NCI-H187 treated with DMSO at 0.1 percent for 48 hours (cell line): ENCODE data around the gene DZIP1.
"Not testable (repeated sequence)": the region's sequence is repeated elsewhere in the genome, so short reads cannot be mapped to it uniquely, and the experiment has no call there.

Source experiments
- DNase-seq: peaks from one replicate; lab custom pipeline; 2025; lab: John Stamatoyannopoulos, UW

DZIP1 gene

GRCh38 chr13:95601216-95601615, 43.3 kb downstream of the DZIP1 start:
- no peak for DNase-seq

DNA sequence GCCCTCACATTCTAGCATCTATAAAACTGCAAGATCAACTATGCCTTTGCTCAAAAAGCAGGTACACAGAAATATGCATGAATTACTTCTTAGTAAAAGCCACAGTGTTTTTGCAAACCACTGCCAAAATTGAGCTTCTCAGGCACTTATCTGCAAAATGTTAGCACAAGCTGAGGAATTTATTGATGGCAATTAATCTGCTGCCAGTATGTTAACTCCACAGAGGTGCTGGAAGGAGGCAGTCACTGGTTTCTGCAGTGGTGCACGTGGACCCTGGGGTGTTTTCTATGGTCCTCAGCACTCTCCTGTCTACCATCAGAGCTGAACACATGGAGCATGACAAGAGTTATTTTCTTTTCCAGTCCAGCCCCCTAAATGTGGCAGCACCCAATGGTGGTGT, 47.8 kb downstream of the DZIP1 start:
- no peak for DNase-seq

DNA sequence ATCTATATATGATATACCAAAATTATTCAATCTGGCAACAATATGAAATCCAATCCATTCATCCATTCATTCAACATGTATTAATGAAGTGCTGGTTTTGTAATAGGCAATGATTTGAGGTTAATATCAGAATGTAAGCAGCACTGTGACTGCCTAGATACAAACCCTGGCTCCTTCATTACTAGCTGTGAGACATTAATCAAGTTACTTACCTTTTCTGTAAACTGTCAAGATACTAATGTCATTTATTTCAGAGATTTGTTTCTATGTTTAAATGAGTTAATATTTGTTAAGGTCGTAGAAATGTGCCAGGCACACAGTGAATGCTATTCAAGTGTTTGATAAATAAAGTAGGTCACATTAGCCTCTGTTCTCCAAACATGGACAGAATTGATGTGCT, 51.0 kb downstream of the DZIP1 start:
- DNase-seq: no peak

- DNase-seq: no peak
Measured at GRCh38 chr13:95588721-95589120, 55.8 kb downstream of the DZIP1 start.

DNA sequence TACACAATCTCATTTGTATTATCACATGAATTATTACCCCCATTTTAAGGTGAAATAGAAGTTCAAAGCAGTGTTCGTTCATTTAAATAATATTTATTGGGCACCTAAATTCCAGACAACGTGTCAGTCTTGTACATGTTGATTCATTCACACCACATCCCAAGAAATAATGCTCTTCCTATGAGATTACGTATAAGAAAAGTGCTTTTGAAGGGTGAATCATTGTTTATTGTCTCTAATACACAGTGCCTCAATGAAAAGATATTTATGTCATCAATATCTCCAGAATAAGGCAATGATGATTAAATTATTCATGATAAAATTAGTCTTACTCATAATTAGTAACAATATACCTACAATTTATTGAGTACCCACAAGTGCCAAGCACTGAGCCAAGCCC, 56.4 kb downstream of the DZIP1 start:
- DNase-seq: no peak

DNA sequence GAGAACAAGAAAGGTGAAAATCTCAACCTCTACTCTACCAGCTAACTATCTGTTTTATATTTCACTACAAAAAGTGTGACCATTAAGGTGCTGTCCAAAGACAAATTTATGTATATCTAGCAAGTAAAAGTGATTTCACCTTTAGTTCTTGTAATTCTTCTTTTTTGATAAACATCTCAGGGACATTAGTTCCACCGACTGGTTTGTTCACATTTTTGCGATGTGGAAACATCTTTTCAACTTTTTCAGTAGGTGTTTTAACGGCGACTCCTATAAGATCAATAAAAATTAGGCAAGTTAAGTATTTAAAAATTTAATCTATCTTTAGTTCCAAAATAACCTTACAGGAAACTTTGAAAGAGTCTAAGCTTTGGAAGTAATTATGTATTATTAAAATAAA, 58.6 kb downstream of the DZIP1 start:
- DNase-seq: no peak

DNA sequence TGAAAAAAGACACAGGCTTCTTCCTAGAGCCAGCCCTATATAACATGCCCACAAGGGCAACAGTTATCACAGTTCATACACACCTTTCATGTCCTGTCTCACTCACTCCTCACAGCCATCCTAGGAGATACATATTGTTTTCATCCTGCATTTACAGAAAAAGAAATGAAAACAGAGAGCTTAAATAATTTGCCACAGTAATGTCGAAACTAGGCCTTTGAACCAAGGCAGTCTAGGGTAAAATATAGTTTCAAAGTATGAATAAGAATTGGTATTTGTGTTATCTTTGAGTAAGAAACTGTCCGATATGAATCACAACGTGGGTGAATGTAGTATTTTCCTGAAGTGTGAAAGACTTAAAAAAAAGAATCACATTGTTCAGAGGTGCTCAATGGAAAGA, 65.2 kb downstream of the DZIP1 start:
- DNase-seq: no peak

- no peak for DNase-seq
Measured at GRCh38 chr13:95573221-95573620, 71.3 kb downstream of the DZIP1 start.

- no peak for DNase-seq
Measured at GRCh38 chr13:95571941-95572340, 72.6 kb downstream of the DZIP1 start.

GRCh38 chr13:95570016-95570415, 74.5 kb downstream of the DZIP1 start:
- DNase-seq: no peak

- no peak for DNase-seq
Measured at GRCh38 chr13:95568131-95568530, 76.4 kb downstream of the DZIP1 start.

- DNase-seq: not testable (repeated sequence)
Measured at GRCh38 chr13:95565758-95566157, 78.7 kb downstream of the DZIP1 start.

GRCh38 chr13:95564733-95565291, 79.7 kb downstream of the DZIP1 start:
- DNase-seq: no peak

GRCh38 chr13:95564091-95564490, 80.4 kb downstream of the DZIP1 start:
- no peak for DNase-seq

DNA sequence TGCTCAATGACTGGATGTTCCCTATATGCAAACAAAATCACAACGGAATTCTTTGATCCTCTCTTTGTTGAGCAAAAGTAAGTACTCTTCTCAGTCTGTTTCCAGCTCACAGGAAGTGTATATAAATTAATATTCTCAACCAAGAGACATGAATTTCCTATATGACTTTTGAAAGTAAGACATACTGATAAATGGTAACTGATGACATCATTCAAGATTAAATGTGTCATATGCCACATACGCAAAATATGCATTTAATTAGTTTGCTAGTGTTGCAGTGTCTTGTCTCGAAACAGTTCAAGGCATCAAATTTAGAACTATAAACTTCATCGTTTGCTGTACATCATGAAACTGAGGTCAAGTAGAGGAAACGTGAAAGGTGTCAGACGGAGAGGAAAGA, 84.1 kb downstream of the DZIP1 start:
- DNase-seq: no peak

GRCh38 chr13:95559100-95559499, 85.4 kb downstream of the DZIP1 start:
- DNase-seq: no peak

- DNase-seq: no peak
Measured at GRCh38 chr13:95557013-95557412, 87.5 kb downstream of the DZIP1 start.

GRCh38 chr13:95553581-95554385, 90.7 kb downstream of the DZIP1 start:
- no peak for DNase-seq

DNA sequence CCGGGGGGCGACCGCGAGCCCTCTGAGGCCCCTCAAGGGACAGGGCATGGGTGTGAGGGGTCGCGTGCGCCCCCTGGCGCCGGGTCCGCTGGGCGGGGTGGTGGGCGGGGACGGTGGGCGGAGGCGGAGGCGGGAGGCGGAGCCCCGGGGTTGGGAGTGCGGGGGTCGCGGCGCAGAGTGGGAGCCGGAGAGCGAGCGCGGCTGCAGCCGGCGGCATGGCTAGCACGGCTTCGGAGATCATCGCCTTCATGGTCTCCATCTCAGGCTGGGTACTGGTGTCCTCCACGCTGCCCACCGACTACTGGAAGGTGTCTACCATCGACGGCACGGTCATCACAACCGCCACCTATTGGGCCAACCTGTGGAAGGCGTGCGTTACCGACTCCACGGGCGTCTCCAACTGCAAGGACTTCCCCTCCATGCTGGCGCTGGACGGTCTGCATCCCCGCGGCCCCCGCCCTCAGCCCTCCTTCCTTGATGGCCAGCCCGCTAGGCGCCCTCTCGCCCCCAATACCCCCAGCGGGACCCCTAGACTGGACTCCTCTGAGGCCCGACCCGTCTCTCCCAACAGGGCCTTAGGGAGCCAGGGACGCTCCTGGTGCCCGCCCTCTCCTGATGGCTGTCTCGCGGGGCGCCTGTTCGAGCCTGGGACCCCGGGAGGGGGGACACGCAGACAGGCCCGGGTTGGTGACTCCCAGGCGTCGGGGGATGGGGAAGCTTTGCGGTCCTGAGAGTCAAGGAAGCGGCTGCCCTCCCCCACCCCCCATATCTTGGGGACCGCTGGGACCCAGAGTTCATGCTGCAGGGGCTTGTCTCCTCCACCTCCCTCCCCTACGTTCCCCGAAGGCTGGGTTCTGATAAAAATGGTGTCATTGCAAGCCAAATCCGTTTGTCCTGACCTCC, 91.7 kb downstream of the DZIP1 start, which contains the start of gene CLDN10:
Gene CLDN10, plus strand, starts transcription at position 182 of the 903 bp plus-strand sequence. Its CDS starts 34 bp downstream, at position 216.
- no peak for DNase-seq

DNA sequence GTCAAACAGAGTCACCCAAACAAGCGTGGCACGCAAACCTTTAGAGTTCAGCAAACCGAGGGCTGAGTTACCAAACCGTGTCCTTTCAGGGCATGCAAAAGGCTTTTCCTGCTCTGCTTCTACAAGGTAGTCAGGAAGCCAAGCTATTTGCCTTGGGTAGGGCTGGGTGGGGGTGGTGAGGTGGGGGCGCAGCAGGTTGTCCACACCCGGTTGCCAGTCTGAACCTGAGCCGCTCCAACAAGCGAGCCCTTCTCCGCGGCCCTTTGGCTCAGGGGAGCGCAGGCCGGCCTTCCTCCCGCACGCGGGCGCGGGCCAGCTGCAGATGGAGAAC, 92.3 kb downstream of the DZIP1 start:
- DNase-seq: no peak

- DNase-seq: no peak
Measured at GRCh38 chr13:95547531-95548167, 96.9 kb downstream of the DZIP1 start.

DNA sequence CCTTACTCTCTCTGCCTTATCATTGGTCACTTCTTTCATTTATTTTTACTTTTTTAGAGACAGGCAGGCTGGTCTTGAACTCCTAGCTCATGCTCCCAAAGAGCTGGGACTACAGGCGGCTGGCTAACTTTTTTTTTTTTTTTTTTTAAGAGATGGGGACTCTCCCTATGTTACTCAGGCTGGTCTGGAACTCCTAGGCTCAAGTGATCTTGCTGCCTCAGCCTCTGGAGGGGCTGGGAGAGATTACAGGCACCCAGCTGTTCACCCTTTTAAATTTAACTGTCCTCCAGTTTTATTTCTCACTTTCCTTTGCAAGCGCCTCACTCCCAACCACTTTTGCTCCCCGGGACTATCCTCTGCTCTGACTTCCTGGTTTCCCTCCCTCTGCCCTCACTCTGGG, 97.6 kb downstream of the DZIP1 start:
- no peak for DNase-seq
